A673 (cell line): Measurements from ENCODE around the gene BRAT1. TPM values are rescaled to one million over a fixed set of nuclear protein-coding genes. Genes with fewer than 3 reads are reported as not detected.

Experiments
- BruUV-seq: library from RNA; stranded (reverse); fragments of 400-500 nt; replicated peaks from 2 replicates; lab custom pipeline; 2021; lab: Mats Ljungman, UMichigan
- CTCF ChIA-PET: fragments of 300-600 bp; sonication (Branson Sonifier 250); formaldehyde crosslinking; loops from one replicate; lab custom pipeline; 2022; ENCODE audit warnings: antibody characterized with exemption; lab: Charles Lee
- POLR2A ChIA-PET: fragments of 300-600 bp; sonication (Branson Sonifier 250); formaldehyde crosslinking; loops from one replicate; lab custom pipeline; 2022; ENCODE audit warnings: antibody characterized with exemption; ENCODE audit not compliant: low non-redundant PET; lab: Charles Lee
- DNase-seq: peaks from one replicate; pipeline ENCODE4 v3.0.0-alpha.2; 2015; ENCODE audit warnings: low spot score
- H3K27ac ChIP-seq: fragments of 200-600 bp; sonication (generic); 2 replicates; pipeline ENCODE4 v1.5.1; 2016; ENCODE audit warnings: mixed run types, low read depth, mild to moderate bottlenecking, mixed read lengths, antibody characterized with exemption, low read length; ENCODE audit not compliant: poor library complexity, severe bottlenecking
- H3K27me3 ChIP-seq: fragments of 200-600 bp; sonication (generic); replicated peaks from 2 replicates; pipeline ENCODE4 v1.6.1; 2017; ENCODE audit warnings: mixed run types, low read depth, mild to moderate bottlenecking, mixed read lengths, antibody characterized with exemption, low read length; ENCODE audit not compliant: insufficient read depth, poor library complexity
- H3K36me3 ChIP-seq: fragments of 200-600 bp; sonication (generic); 2 replicates; pipeline ENCODE4 v1.6.1; 2016; ENCODE audit warnings: mixed run types, mild to moderate bottlenecking, mixed read lengths, antibody characterized with exemption, low read length; ENCODE audit not compliant: insufficient read depth, poor library complexity, severe bottlenecking
- H3K4me1 ChIP-seq: fragments of 200-600 bp; sonication (generic); 2 replicates; pipeline ENCODE4 v1.6.1; 2017; ENCODE audit warnings: mixed run types, mild to moderate bottlenecking, mixed read lengths, antibody characterized with exemption, low read length; ENCODE audit not compliant: insufficient read depth, poor library complexity, severe bottlenecking
- H3K4me3 ChIP-seq: fragments of 200-600 bp; sonication (generic); 2 replicates; pipeline ENCODE4 v1.5.1; 2016; ENCODE audit warnings: low read depth, mixed run types, mild to moderate bottlenecking, mixed read lengths, low read length; ENCODE audit not compliant: poor library complexity, severe bottlenecking
- H3K9me3 ChIP-seq: fragments of 200-600 bp; sonication (generic); 2 replicates; pipeline ENCODE4 v1.6.1; 2016; ENCODE audit warnings: mixed run types, low read depth, mild to moderate bottlenecking, mixed read lengths, antibody characterized with exemption, low read length; ENCODE audit not compliant: poor library complexity, severe bottlenecking
- EZH2 ChIP-seq: fragments of 200-600 bp; sonication (generic); IDR thresholded peaks from 2 replicates; pipeline ENCODE4 v1.6.1; 2017; ENCODE audit warnings: borderline replicate concordance, low read depth, mild to moderate bottlenecking, mixed read lengths, antibody characterized with exemption, low read length; ENCODE audit not compliant: poor library complexity, severe bottlenecking
- intact Hi-C: fragments of 100-400 bp; cut with micrococcal nuclease; formaldehyde crosslinking; loops from one replicate; pipeline ENCODE4 v1.10.0; 2022; ENCODE audit not compliant: unreplicated experiment
- total RNA-seq: library from RNA; stranded (reverse); gene quantifications from 2 replicates; pipeline ENCODE4 v1.2.3, GENCODE V29; 2021
- TF ChIP-seq, protein P1 (sequence below): fragments of 300-800, 200-600 bp; sonication (generic); conservative IDR thresholded peaks from 2 replicates; pipeline ENCODE4 v1.5.1; 2017; ENCODE audit warnings: low read depth, mild to moderate bottlenecking, antibody characterized with exemption, low read length, moderate library complexity, mixed read lengths

BRAT1 gene
- total RNA-seq, 1 experiment from 2014 or later, result 47.9 TPM

DNA sequence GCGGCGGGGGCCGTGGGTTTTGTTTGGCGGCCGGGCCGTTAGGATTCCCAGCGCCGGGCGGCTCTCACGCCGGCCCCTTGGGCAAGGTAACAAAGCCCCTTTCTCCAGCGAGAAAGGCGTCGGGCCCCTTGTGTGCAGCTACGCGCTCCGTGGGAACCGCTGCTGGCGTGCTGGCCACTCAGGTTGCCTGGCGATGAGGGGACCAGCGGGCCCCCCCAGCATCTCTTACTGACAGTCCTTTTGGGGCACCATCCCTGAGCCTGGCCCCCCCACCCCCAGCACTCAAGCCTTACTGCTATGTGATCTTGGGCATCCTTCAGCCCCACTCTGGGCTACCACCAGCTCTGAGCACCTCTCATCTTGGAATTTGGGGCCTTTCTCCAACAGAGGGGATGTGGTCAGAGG is 34.0 kb downstream of the BRAT1 start:
- ChIA-PET CTCF (no interaction called here), POLR2A (no interaction called here)
- H3K4me3 ChIP-seq, result peak overlapping the region; percentile 59
- H3K4me1 ChIP-seq, result peaks cover 43% of the 10 kb centered on the region
- no peak overlapping the region for H3K27ac ChIP-seq
- no TSS peak for BruUV-seq
- H3K36me3 ChIP-seq, result no peaks in the 10 kb centered on the region
- intact Hi-C loops, result no loop called here
- H3K9me3 ChIP-seq, result no peaks in the 10 kb centered on the region
- no peak for DNase-seq
- TF ChIP-seq, protein P1, sequence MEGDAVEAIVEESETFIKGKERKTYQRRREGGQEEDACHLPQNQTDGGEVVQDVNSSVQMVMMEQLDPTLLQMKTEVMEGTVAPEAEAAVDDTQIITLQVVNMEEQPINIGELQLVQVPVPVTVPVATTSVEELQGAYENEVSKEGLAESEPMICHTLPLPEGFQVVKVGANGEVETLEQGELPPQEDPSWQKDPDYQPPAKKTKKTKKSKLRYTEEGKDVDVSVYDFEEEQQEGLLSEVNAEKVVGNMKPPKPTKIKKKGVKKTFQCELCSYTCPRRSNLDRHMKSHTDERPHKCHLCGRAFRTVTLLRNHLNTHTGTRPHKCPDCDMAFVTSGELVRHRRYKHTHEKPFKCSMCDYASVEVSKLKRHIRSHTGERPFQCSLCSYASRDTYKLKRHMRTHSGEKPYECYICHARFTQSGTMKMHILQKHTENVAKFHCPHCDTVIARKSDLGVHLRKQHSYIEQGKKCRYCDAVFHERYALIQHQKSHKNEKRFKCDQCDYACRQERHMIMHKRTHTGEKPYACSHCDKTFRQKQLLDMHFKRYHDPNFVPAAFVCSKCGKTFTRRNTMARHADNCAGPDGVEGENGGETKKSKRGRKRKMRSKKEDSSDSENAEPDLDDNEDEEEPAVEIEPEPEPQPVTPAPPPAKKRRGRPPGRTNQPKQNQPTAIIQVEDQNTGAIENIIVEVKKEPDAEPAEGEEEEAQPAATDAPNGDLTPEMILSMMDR, result no peak
- TF ChIP-seq EZH2, result no peak
- no peaks in the 10 kb centered on the region for H3K27me3 ChIP-seq

DNA sequence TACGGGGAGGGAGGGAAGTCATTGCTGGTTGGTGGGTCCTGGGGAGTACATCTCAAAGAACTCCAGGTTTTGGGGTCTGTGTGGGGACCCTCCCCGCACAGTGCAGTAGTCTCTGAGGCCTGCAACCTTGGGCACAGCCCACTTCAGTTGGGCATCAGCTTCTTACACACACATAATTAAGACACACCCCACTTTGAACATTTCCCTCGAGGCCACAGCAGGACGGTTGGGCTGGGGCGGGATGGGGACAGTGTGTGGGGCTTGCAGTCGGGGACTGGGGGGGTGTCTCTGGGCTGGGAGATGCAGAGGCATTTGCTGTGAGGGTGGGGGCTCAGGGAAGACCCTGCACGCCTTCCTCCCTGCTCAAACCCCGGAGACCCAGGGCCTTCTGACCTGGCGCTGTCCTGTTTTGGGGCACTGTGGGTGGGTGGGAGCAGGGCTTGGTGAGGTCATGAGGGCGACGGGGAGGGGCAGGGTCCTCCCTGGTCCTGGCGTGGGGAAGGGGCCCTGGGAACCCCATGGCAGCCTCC is 34.5 kb downstream of the BRAT1 start:
- H3K36me3 ChIP-seq, result no peaks in the 10 kb centered on the region
- H3K27ac ChIP-seq, result no peak overlapping the region
- TF ChIP-seq EZH2, result no peak
- TF ChIP-seq, protein P1, result no peak
- no peaks in the 10 kb centered on the region for H3K9me3 ChIP-seq
- ChIA-PET CTCF (no interaction called here), POLR2A (interaction anchor here (0.7 kb wide), 1 partner anchor 1176 kb away, joined by 6 read pairs; no protein-coding TSS in a partner anchor)
- no peaks in the 10 kb centered on the region for H3K27me3 ChIP-seq
- intact Hi-C loops, result no loop called here
- H3K4me3 ChIP-seq, result peak overlapping the region; percentile 59
- BruUV-seq, result TSS peak; percentile 61
- peak; percentile 53 for DNase-seq
- H3K4me1 ChIP-seq, result peaks cover 43% of the 10 kb centered on the region

DNA sequence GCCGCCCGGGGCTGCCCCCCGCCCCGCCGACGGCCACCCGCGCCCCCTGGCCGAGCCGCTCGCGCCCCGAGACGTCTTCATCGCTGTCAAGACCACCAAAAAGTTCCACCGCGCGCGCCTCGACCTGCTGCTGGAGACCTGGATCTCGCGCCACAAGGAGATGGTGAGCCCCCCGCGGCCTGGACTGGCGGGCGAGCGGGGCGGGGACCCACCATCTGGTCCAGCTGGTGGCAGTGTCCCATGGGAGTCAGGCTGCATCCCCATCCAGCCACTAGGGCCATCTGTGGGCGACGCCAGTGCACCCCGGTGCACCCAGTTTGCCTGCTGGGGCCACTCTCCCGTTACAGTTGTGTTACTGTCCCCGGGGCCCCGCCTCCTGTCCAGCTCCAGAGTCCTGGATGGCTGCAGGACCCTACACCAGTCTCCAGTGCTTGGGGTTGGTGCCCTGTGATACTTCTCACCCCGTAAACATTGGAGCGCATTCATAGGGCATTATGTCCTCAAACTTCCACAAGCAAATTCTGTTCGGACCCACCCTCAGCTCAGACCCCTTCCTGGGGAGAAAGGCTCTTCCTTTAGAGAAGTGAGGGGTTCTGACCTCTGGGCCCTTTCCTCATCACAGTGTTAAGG is 35.1 kb downstream of the BRAT1 start:
- Histone ChIP-seq H3K9me3 (no peaks in the 10 kb centered on the region), H3K27me3 (no peaks in the 10 kb centered on the region), H3K4me1 (peaks cover 43% of the 10 kb centered on the region), H3K27ac (no peak overlapping the region), H3K36me3 (no peaks in the 10 kb centered on the region), H3K4me3 (peak overlapping the region; percentile 59)
- CTCF ChIA-PET, result no interaction called here
- DNase-seq, result no peak
- POLR2A ChIA-PET, result interaction anchor here (0.7 kb wide), 1 partner anchor 1175 kb away, joined by 6 read pairs; no protein-coding TSS in a partner anchor
- intact Hi-C loops, result no loop called here
- BruUV-seq, result no TSS peak
- TF ChIP-seq, protein P1, result 0 out of 2 replicates have a peak, but pooled peaks have one; percentile 9
- no peak for TF ChIP-seq EZH2
